LoVo (cell line): ENCODE results near the gene WTAP.
"Not testable (repeated sequence)": the region's sequence is repeated elsewhere in the genome, so short reads cannot be mapped to it uniquely, and the experiment has no call there.

Experiments used
- DNase-seq: peaks from one replicate; pipeline ENCODE4 v3.0.0-alpha.2; 2016; ENCODE audit warnings: low spot score

Gene WTAP

GRCh38 chr6:159693894-159694545 lies 33.3 kb upstream of the WTAP start:
- DNase-seq: peak; percentile 67

- DNase-seq: no peak
Observed at GRCh38 chr6:159695984-159696383, 31.3 kb upstream of the WTAP start.

- no peak for DNase-seq
Observed at GRCh38 chr6:159700970-159701369, 26.3 kb upstream of the WTAP start.

GRCh38 chr6:159701413-159701999 lies 25.8 kb upstream of the WTAP start:
- DNase-seq: peak; percentile 37

- not testable (repeated sequence) for DNase-seq
Observed at GRCh38 chr6:159710603-159711002, 16.7 kb upstream of the WTAP start.

GRCh38 chr6:159712389-159712788 lies 14.9 kb upstream of the WTAP start:
- not testable (repeated sequence) for DNase-seq

- DNase-seq: no peak
Observed at GRCh38 chr6:159713984-159714383, 13.3 kb upstream of the WTAP start.

GRCh38 chr6:159714404-159714803 lies 12.9 kb upstream of the WTAP start:
- DNase-seq: no peak

GRCh38 chr6:159715166-159715565 lies 12.1 kb upstream of the WTAP start:
- no peak for DNase-seq

- no peak for DNase-seq
Observed at GRCh38 chr6:159715605-159716004, 11.7 kb upstream of the WTAP start.

GRCh38 chr6:159716247-159717096 lies 10.8 kb upstream of the WTAP start:
- no peak for DNase-seq

- no peak for DNase-seq
Observed at GRCh38 chr6:159718634-159719033, 8.7 kb upstream of the WTAP start.

GRCh38 chr6:159719287-159719686 lies 8.0 kb upstream of the WTAP start:
- no peak for DNase-seq

GRCh38 chr6:159720708-159721107 lies 6.6 kb upstream of the WTAP start:
- peak; percentile 57 for DNase-seq

- DNase-seq: not testable (repeated sequence)
Observed at GRCh38 chr6:159721981-159722380, 5.3 kb upstream of the WTAP start.

GRCh38 chr6:159722655-159723054 lies 4.7 kb upstream of the WTAP start:
- no peak for DNase-seq

GRCh38 chr6:159723259-159723658 lies 4.0 kb upstream of the WTAP start:
- DNase-seq: no peak

- DNase-seq: no peak
Observed at GRCh38 chr6:159724778-159725177, 2.5 kb upstream of the WTAP start.

- not testable (repeated sequence) for DNase-seq
Observed at GRCh38 chr6:159725208-159725607, 2.1 kb upstream of the WTAP start.

GRCh38 chr6:159726255-159726917 lies 920 bp upstream of the WTAP start:
- DNase-seq: no peak

GRCh38 chr6:159727717-159728445 lies 575 bp downstream of the WTAP start:
- peak; percentile 15 for DNase-seq

GRCh38 chr6:159728531-159728964 lies 1.2 kb downstream of the WTAP start:
- no peak for DNase-seq
